ENCODE data around the gene ENSA. TPM values are rescaled to one million over a fixed set of nuclear protein-coding genes. Genes with fewer than 3 reads are reported as not detected.
"Not testable (repeated sequence)": the region's sequence is repeated elsewhere in the genome, so short reads cannot be mapped to it uniquely, and the experiment has no call there.

ENSA gene
- polyA plus RNA-seq, 1 donor (not counting 4 experiments of a cell fraction or from before 2014, with no cell fraction given) = 102 TPM

DNA sequence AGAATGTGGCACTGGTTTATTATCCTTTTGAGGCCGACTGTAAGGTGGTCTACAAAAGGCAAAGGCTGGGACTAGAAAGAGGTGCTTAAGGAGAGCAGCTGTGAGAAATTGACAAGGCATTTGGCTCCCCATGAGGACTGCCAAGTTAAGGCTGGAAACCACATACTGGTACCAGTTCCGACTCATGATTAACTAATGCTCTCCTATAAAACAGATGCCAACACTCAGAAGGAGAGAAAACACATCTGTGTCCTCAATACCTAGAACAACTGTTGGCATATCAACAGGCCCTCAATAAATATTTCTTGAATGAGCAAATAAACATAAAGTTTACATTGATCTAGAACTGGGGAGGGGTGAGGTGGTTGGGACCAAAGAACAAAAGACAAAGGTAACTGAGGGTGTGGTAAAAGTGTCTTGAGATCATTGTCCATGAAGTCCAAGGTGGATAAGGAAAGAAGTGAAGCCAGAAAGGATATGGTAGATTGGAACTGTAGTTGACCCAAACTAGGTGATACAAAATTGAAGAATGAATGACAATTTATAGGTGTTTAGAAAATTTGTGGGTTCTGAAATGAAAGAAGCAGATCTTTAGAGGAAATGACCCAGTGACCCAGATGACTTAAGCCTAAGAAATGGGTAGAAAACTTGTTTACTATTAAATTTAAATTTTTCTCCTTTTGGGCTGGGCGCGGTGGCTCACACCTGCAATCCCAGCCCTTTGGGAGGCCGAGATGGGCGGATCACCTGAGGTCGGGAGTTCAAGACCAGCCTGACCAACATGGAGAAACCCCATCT, 33.1 kb downstream of the ENSA start:
- H3K4me1 ChIP-seq (ENCODE audit: control insufficient read depth, extremely low read depth, insufficient read depth, low read length) = peaks cover 8% of the 10 kb centered on the region
- no peaks in the 10 kb centered on the region for H3K79me2 ChIP-seq (ENCODE audit: control insufficient read depth, insufficient read depth, low read length)
- DNase-seq (ENCODE audit: low read depth, low spot score) = no peak
- no peak for FAIRE-seq
- peak overlapping the region; percentile 52 for H3K27ac ChIP-seq (ENCODE audit: control insufficient read depth, insufficient read depth, low read length)
- peak overlapping the region; percentile 22 for H3K4me2 ChIP-seq (ENCODE audit: control insufficient read depth, extremely low read depth, insufficient read depth, low read depth, low read length)
- H3K9ac ChIP-seq (ENCODE audit: control insufficient read depth, extremely low read depth, insufficient read depth, low read length) = no peak overlapping the region
- H3K27me3 ChIP-seq (ENCODE audit: control insufficient read depth, extremely low read depth, insufficient read depth, low read length) = no peaks in the 10 kb centered on the region
- TF ChIP-seq EZH2 (IDR thresholded peaks at IDR 0.05; ENCODE audit: low read length) = no peak
- TF ChIP-seq, protein P1, sequence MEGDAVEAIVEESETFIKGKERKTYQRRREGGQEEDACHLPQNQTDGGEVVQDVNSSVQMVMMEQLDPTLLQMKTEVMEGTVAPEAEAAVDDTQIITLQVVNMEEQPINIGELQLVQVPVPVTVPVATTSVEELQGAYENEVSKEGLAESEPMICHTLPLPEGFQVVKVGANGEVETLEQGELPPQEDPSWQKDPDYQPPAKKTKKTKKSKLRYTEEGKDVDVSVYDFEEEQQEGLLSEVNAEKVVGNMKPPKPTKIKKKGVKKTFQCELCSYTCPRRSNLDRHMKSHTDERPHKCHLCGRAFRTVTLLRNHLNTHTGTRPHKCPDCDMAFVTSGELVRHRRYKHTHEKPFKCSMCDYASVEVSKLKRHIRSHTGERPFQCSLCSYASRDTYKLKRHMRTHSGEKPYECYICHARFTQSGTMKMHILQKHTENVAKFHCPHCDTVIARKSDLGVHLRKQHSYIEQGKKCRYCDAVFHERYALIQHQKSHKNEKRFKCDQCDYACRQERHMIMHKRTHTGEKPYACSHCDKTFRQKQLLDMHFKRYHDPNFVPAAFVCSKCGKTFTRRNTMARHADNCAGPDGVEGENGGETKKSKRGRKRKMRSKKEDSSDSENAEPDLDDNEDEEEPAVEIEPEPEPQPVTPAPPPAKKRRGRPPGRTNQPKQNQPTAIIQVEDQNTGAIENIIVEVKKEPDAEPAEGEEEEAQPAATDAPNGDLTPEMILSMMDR (optimal IDR thresholded peaks at IDR 0.05 in 1 of 3, IDR thresholded peaks at IDR 0.05 in 1 of 3, conservative IDR thresholded peaks at IDR 0.05 in 1 of 3; ENCODE audit: extremely low read depth in 1 of 3, insufficient read depth in 2 of 3, low read length in 3 of 3) = no peak
- no peak overlapping the region for H2AFZ ChIP-seq (ENCODE audit: control insufficient read depth, low read length)
- dilution Hi-C loops (cut with MboI; ENCODE audit: extremely low pct_ligation_motif_present, low sequenced_read_pairs) = no loop called here
- H3K9me1 ChIP-seq (ENCODE audit: control insufficient read depth, extremely low read depth, insufficient read depth, low read length) = no peaks in the 10 kb centered on the region
- no peak overlapping the region for H3K4me3 ChIP-seq (ENCODE audit: control insufficient read depth in 2 of 3, extremely low read depth in 1 of 3, insufficient read depth in 2 of 3, low read depth in 1 of 3, low read length in 3 of 3)
- H3K36me3 ChIP-seq (ENCODE audit: control insufficient read depth in 2 of 2, extremely low read depth in 1 of 2, insufficient read depth in 2 of 2, low read length in 2 of 2) = no peaks in the 10 kb centered on the region
- no peaks in the 10 kb centered on the region for H4K20me1 ChIP-seq (ENCODE audit: control insufficient read depth, extremely low read depth, insufficient read depth, low read length)
- no peaks in the 10 kb centered on the region for H3K9me3 ChIP-seq (ENCODE audit: control insufficient read depth, low read depth, low read length)

DNA sequence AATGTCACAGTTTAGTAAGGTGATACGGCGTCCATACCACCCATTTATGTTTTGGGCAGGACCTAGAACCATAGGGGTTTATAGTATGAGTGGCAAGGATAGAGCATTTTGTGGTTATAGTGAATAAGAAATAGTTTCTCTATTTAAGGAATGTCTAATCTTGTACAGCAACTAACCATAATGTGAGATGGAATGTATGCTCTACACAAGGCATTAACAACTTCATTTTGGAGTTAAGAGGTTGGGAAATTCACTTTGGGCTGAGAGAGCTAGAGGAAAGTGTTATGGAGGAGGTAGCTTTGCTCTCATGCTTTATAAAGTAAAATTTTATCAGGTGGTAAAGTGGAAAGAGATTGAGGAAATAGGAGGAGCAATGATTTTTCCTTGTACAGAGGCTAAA, 47.0 kb downstream of the ENSA start:
- no peak overlapping the region for H3K4me2 ChIP-seq (ENCODE audit: control insufficient read depth, extremely low read depth, insufficient read depth, low read depth, low read length)
- peaks cover 27% of the 10 kb centered on the region for H3K79me2 ChIP-seq (ENCODE audit: control insufficient read depth, insufficient read depth, low read length)
- no peak overlapping the region for H3K9ac ChIP-seq (ENCODE audit: control insufficient read depth, extremely low read depth, insufficient read depth, low read length)
- H3K36me3 ChIP-seq (ENCODE audit: control insufficient read depth in 2 of 2, extremely low read depth in 1 of 2, insufficient read depth in 2 of 2, low read length in 2 of 2) = peaks cover 4 to 16% of the 10 kb centered on the region in 2 experiments
- no peak for DNase-seq (ENCODE audit: low read depth, low spot score)
- peaks cover 14% of the 10 kb centered on the region for H4K20me1 ChIP-seq (ENCODE audit: control insufficient read depth, extremely low read depth, insufficient read depth, low read length)
- H3K9me3 ChIP-seq (ENCODE audit: control insufficient read depth, low read depth, low read length) = no peaks in the 10 kb centered on the region
- H3K4me1 ChIP-seq (ENCODE audit: control insufficient read depth, extremely low read depth, insufficient read depth, low read length) = peaks cover 9% of the 10 kb centered on the region
- TF ChIP-seq, protein P1 (optimal IDR thresholded peaks at IDR 0.05 in 1 of 3, IDR thresholded peaks at IDR 0.05 in 1 of 3, conservative IDR thresholded peaks at IDR 0.05 in 1 of 3; ENCODE audit: extremely low read depth in 1 of 3, insufficient read depth in 2 of 3, low read length in 3 of 3) = no peak
- TF ChIP-seq EZH2 (IDR thresholded peaks at IDR 0.05; ENCODE audit: low read length) = no peak
- no peak overlapping the region for H3K27ac ChIP-seq (ENCODE audit: control insufficient read depth, insufficient read depth, low read length)
- dilution Hi-C loops (cut with MboI; ENCODE audit: extremely low pct_ligation_motif_present, low sequenced_read_pairs) = no loop called here
- no peaks in the 10 kb centered on the region for H3K27me3 ChIP-seq (ENCODE audit: control insufficient read depth, extremely low read depth, insufficient read depth, low read length)
- H3K4me3 ChIP-seq (ENCODE audit: control insufficient read depth in 2 of 3, extremely low read depth in 1 of 3, insufficient read depth in 2 of 3, low read depth in 1 of 3, low read length in 3 of 3) = no peak overlapping the region
- no peak overlapping the region for H2AFZ ChIP-seq (ENCODE audit: control insufficient read depth, low read length)
- FAIRE-seq = no peak
- no peaks in the 10 kb centered on the region for H3K9me1 ChIP-seq (ENCODE audit: control insufficient read depth, extremely low read depth, insufficient read depth, low read length)

DNA sequence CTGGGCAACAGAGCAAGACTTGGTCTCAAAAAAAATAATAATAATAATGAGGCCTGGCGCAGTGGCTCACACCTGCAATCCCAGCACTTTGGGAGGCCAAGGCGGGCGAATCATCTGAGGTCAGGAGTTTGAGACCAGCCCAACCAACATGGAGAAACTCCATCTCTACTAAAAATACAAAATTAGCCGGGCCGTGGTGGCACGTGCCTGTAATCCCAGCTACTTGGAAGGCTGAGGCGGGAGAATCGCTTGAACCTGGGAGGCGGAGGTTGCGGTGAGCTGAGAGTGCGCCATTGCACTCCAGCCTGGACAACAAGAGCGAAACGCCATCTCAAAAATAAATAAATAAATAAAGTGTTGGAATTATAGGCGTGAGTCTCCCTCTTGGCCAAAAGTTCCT, 47.5 kb downstream of the ENSA start:
- Histone ChIP-seq H3K79me2 (ENCODE audit: control insufficient read depth, insufficient read depth, low read length) (peaks cover 31% of the 10 kb centered on the region), H4K20me1 (ENCODE audit: control insufficient read depth, extremely low read depth, insufficient read depth, low read length) (peaks cover 18% of the 10 kb centered on the region), H3K36me3 (ENCODE audit: control insufficient read depth in 2 of 2, extremely low read depth in 1 of 2, insufficient read depth in 2 of 2, low read length in 2 of 2) (peaks cover 7 to 20% of the 10 kb centered on the region in 2 experiments)
- dilution Hi-C loops (cut with MboI; ENCODE audit: extremely low pct_ligation_motif_present, low sequenced_read_pairs); H3K27me3 ChIP-seq (ENCODE audit: control insufficient read depth, extremely low read depth, insufficient read depth, low read length); H3K9me3 ChIP-seq (ENCODE audit: control insufficient read depth, low read depth, low read length); H3K9ac ChIP-seq (ENCODE audit: control insufficient read depth, extremely low read depth, insufficient read depth, low read length); H3K4me2 ChIP-seq (ENCODE audit: control insufficient read depth, extremely low read depth, insufficient read depth, low read depth, low read length); H2AFZ ChIP-seq (ENCODE audit: control insufficient read depth, low read length); H3K4me3 ChIP-seq (ENCODE audit: control insufficient read depth in 2 of 3, extremely low read depth in 1 of 3, insufficient read depth in 2 of 3, low read depth in 1 of 3, low read length in 3 of 3); H3K9me1 ChIP-seq (ENCODE audit: control insufficient read depth, extremely low read depth, insufficient read depth, low read length); FAIRE-seq; H3K27ac ChIP-seq (ENCODE audit: control insufficient read depth, insufficient read depth, low read length); H3K4me1 ChIP-seq (ENCODE audit: control insufficient read depth, extremely low read depth, insufficient read depth, low read length); DNase-seq (ENCODE audit: low read depth, low spot score): not testable (repeated sequence)

DNA sequence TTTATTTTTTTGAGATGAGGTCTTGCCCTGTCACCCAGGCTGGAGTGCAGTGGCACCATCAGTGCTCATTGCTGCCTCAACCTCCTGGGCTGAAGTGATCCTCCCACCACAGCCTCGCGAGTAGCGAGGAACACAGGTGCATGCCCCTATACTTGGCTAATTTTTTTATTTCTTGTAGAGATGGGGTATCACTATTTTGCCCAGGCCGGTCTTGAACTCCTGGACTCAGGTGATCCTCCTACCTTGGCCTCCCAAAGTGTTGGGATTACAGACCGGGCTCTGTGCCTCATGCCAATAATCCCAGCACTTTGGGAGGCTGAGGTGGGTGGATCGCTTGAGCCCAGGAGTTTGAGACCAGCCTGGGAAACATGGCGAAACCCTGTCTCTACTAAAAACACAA, 48.0 kb downstream of the ENSA start:
- H3K9me3 ChIP-seq (ENCODE audit: control insufficient read depth, low read depth, low read length); H3K9me1 ChIP-seq (ENCODE audit: control insufficient read depth, extremely low read depth, insufficient read depth, low read length); H3K4me2 ChIP-seq (ENCODE audit: control insufficient read depth, extremely low read depth, insufficient read depth, low read depth, low read length); H3K27ac ChIP-seq (ENCODE audit: control insufficient read depth, insufficient read depth, low read length); H3K27me3 ChIP-seq (ENCODE audit: control insufficient read depth, extremely low read depth, insufficient read depth, low read length); DNase-seq (ENCODE audit: low read depth, low spot score); H2AFZ ChIP-seq (ENCODE audit: control insufficient read depth, low read length); H3K4me1 ChIP-seq (ENCODE audit: control insufficient read depth, extremely low read depth, insufficient read depth, low read length); H3K4me3 ChIP-seq (ENCODE audit: control insufficient read depth in 2 of 3, extremely low read depth in 1 of 3, insufficient read depth in 2 of 3, low read depth in 1 of 3, low read length in 3 of 3); H3K9ac ChIP-seq (ENCODE audit: control insufficient read depth, extremely low read depth, insufficient read depth, low read length); FAIRE-seq; dilution Hi-C loops (cut with MboI; ENCODE audit: extremely low pct_ligation_motif_present, low sequenced_read_pairs): not testable (repeated sequence)
- H3K36me3 ChIP-seq (ENCODE audit: control insufficient read depth in 2 of 2, extremely low read depth in 1 of 2, insufficient read depth in 2 of 2, low read length in 2 of 2) = peaks cover 8 to 24% of the 10 kb centered on the region in 2 experiments
- peaks cover 36% of the 10 kb centered on the region for H3K79me2 ChIP-seq (ENCODE audit: control insufficient read depth, insufficient read depth, low read length)
- peaks cover 23% of the 10 kb centered on the region for H4K20me1 ChIP-seq (ENCODE audit: control insufficient read depth, extremely low read depth, insufficient read depth, low read length)

Data from keratinocyte (primary cell).